ENCODE measurements around the gene PSMG4. TPM values are rescaled to one million over a fixed set of nuclear protein-coding genes. Genes with fewer than 3 reads are reported as not detected.

Gene PSMG4
- total and polyA plus RNA-seq, 10 of the 15 experiments (the other 5 are each of a cell fraction or from before 2014, with no cell fraction given): 7.1 to 62.6 (median 29.8) TPM

GRCh38 chr6:3214898-3215297, 43.8 kb upstream of the PSMG4 start:
- RAD21 ChIA-PET (ENCODE audit: unreplicated experiment): interaction anchor here (0.8 kb wide), 1 partner anchor 27 kb away, joined by 3 read pairs; no protein-coding TSS in a partner anchor
- in situ Hi-C loops (cut with MboI) (no loop called here), intact Hi-C loops (cut with micrococcal nuclease; ENCODE audit: unreplicated experiment) (no loop called here)
- H3K4me3 ChIP-seq: no peak overlapping the region
- SMC1A ChIA-PET (ENCODE audit: uncharacterized antibody, unreplicated experiment): no interaction called here
- no peaks in the 10 kb centered on the region for H3K36me3 ChIP-seq (ENCODE audit: control insufficient read depth in 2 of 2, insufficient read depth in 2 of 2, low read length in 1 of 2)
- H3K9ac ChIP-seq (ENCODE audit: control insufficient read depth, insufficient read depth, low read length): no peak overlapping the region
- H3K4me1 ChIP-seq (ENCODE audit: control insufficient read depth, insufficient read depth, low read length): peaks cover 7% of the 10 kb centered on the region
- POLR2A ChIA-PET: no interaction called here
- BruUV-seq (replicated peaks): no TSS peak
- no peak overlapping the region for H3K27ac ChIP-seq (ENCODE audit: control insufficient read depth, insufficient read depth)
- H4K20me1 ChIP-seq (ENCODE audit: control insufficient read depth, insufficient read depth): no peaks in the 10 kb centered on the region
- ATAC-seq: no peak
- no peak overlapping the region for H2AFZ ChIP-seq (ENCODE audit: control insufficient read depth, low read depth, low read length)
- FAIRE-seq: no peak
- DNase-seq (ENCODE audit: low read depth, low spot score): no peak
- CTCF ChIA-PET: interaction anchor here (0.6 kb wide), 1 partner anchor 58 kb away, joined by 3 read pairs; the partner anchor contains the start of gene TUBB2A
- TF ChIP-seq EGR1 (IDR thresholded peaks at IDR 0.05; ENCODE audit: borderline replicate concordance in 1 of 2, low read depth in 2 of 2, low read length in 2 of 2) (no peak), NFIC (IDR thresholded peaks at IDR 0.05; ENCODE audit: low read depth, low read length) (no peak), TCF12 (IDR thresholded peaks at IDR 0.05; ENCODE audit: low read depth, low read length) (no peak), KDM1A (IDR thresholded peaks at IDR 0.05; ENCODE audit: borderline replicate concordance) (no peak), CREB1 (IDR thresholded peaks at IDR 0.05; ENCODE audit: low read depth) (no peak), NFXL1 (IDR thresholded peaks at IDR 0.05; ENCODE audit: borderline replicate concordance) (no peak), YY1 (IDR thresholded peaks at IDR 0.05; ENCODE audit: low read depth, low read length) (no peak), RELA (IDR thresholded peaks at IDR 0.05; ENCODE audit: borderline replicate concordance, partially characterized antibody) (no peak), POLR2AphosphoS2 (IDR thresholded peaks at IDR 0.05; ENCODE audit: low read depth, low read length) (no peak), MEF2A (IDR thresholded peaks at IDR 0.05; ENCODE audit: insufficient read depth, low read depth, low read length) (no peak), TCF3 (IDR thresholded peaks at IDR 0.05; ENCODE audit: borderline replicate concordance, insufficient read depth, low read depth, low read length) (no peak), BCLAF1 (IDR thresholded peaks at IDR 0.05) (no peak), NR2C2 (IDR thresholded peaks at IDR 0.05; ENCODE audit: borderline replicate concordance, control insufficient read depth, insufficient read length, low read depth) (no peak), MEF2B (IDR thresholded peaks at IDR 0.05; ENCODE audit: partially characterized antibody, poor library complexity, severe bottlenecking) (no peak), RUNX3 (IDR thresholded peaks at IDR 0.05; ENCODE audit: low read length) (no peak), SIX5 (IDR thresholded peaks at IDR 0.05; ENCODE audit: low read depth, low read length, severe bottlenecking) (no peak), KLF5 (IDR thresholded peaks at IDR 0.05; ENCODE audit: partially characterized antibody) (no peak), PML (IDR thresholded peaks at IDR 0.05; ENCODE audit: low read length) (no peak)
- H3K4me2 ChIP-seq (ENCODE audit: control insufficient read depth, insufficient read depth): no peak overlapping the region
- H3K27me3 ChIP-seq (replicated peaks in 1 of 2; ENCODE audit: control insufficient read depth in 2 of 2, insufficient read depth in 2 of 2, low read length in 1 of 2): no peaks in the 10 kb centered on the region
- H3K9me3 ChIP-seq (replicated peaks; ENCODE audit: control insufficient read depth, insufficient read depth, low read length): no peaks in the 10 kb centered on the region
- 12% methylated on average over 3 of the region's 3 CpGs for WGBS (ENCODE audit: insufficient coverage, insufficient replicate concordance, low lambda C conversion rate, missing lambda C conversion rate)
- H3K79me2 ChIP-seq (ENCODE audit: control insufficient read depth, insufficient read depth, low read length): no peaks in the 10 kb centered on the region

All from GM12878 (cell line).